Body of pancreas (tissue), 4 donors: ENCODE data around the gene ARMS2. TPM values are rescaled to one million over a fixed set of nuclear protein-coding genes. Genes with fewer than 3 reads are reported as not detected.

Source experiments
- ATAC-seq: fragments of 150-250 bp; one replicate; pipeline ENCODE4 v1.9.1; 2016
- DNase-seq, 4 donors: peaks; one replicate each; pipeline ENCODE4 v3.0.0-alpha.2; 2019
- H3K27ac ChIP-seq, 4 donors: fragments of 200-600 bp; sonication (generic); 1 replicate in 3 of 4; 2 replicates in 1 of 4; pipeline versions ENCODE4 v1.5.1 to v1.6.1; 2016 to 2019; ENCODE audit warnings: mild to moderate bottlenecking in 1 of 4, mixed read lengths in 1 of 4, moderate library complexity in 1 of 4
- H3K27me3 ChIP-seq, 2 donors: fragments of 200-600 bp; sonication (generic); one replicate each; pipeline ENCODE4 v1.6.0; 2016; ENCODE audit warnings: mild to moderate bottlenecking in 1 of 2
- H3K36me3 ChIP-seq, 2 donors: fragments of 200-600 bp; sonication (generic); replicated peaks in 1 of 2; 2 replicates each; pipeline ENCODE4 v1.5.1; 2016; ENCODE audit warnings: low read depth in 2 of 2; ENCODE audit not compliant: insufficient read depth in 1 of 2
- H3K4me1 ChIP-seq: fragments of 200-600 bp; sonication (generic); one replicate; pipeline ENCODE4 v1.6.0; 2016
- H3K4me3 ChIP-seq, 2 donors: fragments of 200-600 bp; sonication (generic); 1 replicate in 1 of 2; 2 replicates in 1 of 2; pipeline ENCODE4 v1.5.1; 2016 to 2019
- H3K9me3 ChIP-seq, 3 donors: fragments of 200-600 bp; sonication (generic); 1 replicate in 2 of 3; 2 replicates in 1 of 3; pipeline ENCODE4 v1.5.1; 2016
- CTCF ChIP-seq, 7 experiments: fragments of 450-650 bp in 4 of 7; fragments of 200-600 bp in 3 of 7; sonication (generic) in 3 of 7; IDR thresholded peaks; one replicate each; pipeline ENCODE4 v1.5.1; 2016 to 2019; ENCODE audit warnings: antibody characterized with exemption in 7 of 7
- POLR2A ChIP-seq, 3 donors: fragments of 450-650 bp; IDR thresholded peaks; one replicate each; pipeline ENCODE4 v1.6.1; 2016; ENCODE audit warnings: antibody characterized with exemption in 3 of 3, mild to moderate bottlenecking in 2 of 3
- WGBS, 2 donors: methylation state at CpG; one replicate each; pipeline ENCODE4 v1.1.5; 2017; 5-methylcytosine and 5-hydroxymethylcytosine counted together
- intact Hi-C: fragments of 100-400 bp; cut with DNase I; formaldehyde crosslinking; loops from one replicate; pipeline ENCODE4 v1.15.1; 2023
- total RNA-seq, 2 donors: library from RNA; depleted of rRNA; stranded (reverse); fragments of >200 nt; gene quantifications; one replicate each; pipeline ENCODE4 v1.1.0, GENCODE V29; 2016

ARMS2 gene, protein sequence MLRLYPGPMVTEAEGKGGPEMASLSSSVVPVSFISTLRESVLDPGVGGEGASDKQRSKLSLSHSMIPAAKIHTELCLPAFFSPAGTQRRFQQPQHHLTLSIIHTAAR
- total RNA-seq: not detected

DNA sequence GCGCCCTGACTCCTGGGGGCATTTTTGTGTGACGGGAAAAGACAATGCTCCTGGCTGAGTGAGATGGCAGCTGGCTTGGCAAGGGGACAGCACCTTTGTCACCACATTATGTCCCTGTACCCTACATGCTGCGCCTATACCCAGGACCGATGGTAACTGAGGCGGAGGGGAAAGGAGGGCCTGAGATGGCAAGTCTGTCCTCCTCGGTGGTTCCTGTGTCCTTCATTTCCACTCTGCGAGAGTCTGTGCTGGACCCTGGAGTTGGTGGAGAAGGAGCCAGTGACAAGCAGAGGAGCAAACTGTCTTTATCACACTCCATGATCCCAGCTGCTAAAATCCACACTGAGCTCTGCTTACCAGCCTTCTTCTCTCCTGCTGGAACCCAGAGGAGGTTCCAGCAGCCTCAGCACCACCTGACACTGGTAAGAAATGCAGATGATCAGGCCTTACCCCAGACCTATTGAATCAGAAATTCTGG, at the start of gene ARMS2:
Gene ARMS2, plus strand, starts transcription at position 51 of the 478 bp plus-strand sequence. Its CDS starts 75 bp downstream, at position 126.
- DNase-seq (no peak), ATAC-seq (no peak)
- Histone ChIP-seq H3K27me3 (no peaks in the 10 kb centered on the region), H3K4me3 (no peak within 1 kb of the TSS), H3K9me3 (no peaks in the 10 kb centered on the region), H3K27ac (no peak within 1 kb of the TSS), H3K36me3 (no peaks in the 10 kb centered on the region), H3K4me1 (no peaks in the 10 kb centered on the region)
- TF ChIP-seq CTCF (IDR thresholded peaks at IDR 0.05) (no peak), POLR2A (IDR thresholded peaks at IDR 0.05) (no peak)
- intact Hi-C loops: no loop called here
- WGBS, 2 donors: 78% methylated on average over 6 to 7 of the region's 7 CpGs

GRCh38 chr10:122407375-122408125, 46.9 kb upstream of the ARMS2 start:
- ATAC-seq: no peak
- Histone ChIP-seq H3K9me3 (no peaks in the 10 kb centered on the region), H3K27ac (peak overlapping the region in 2 of 4 donors; percentile 34 to 37), H3K4me3 (no peak overlapping the region), H3K27me3 (no peaks in the 10 kb centered on the region), H3K36me3 (peaks cover 0 to 3% of the 10 kb centered on the region in 2 donors), H3K4me1 (peaks cover 7% of the 10 kb centered on the region)
- no peak for TF ChIP-seq CTCF (IDR thresholded peaks at IDR 0.05)
- no peak for TF ChIP-seq POLR2A (IDR thresholded peaks at IDR 0.05)
- 66 to 74% methylated on average over 8 of the region's 8 CpGs for WGBS, 2 donors
- DNase-seq: peak in 1 of 4 donors; percentile 15
- intact Hi-C loops: no loop called here

DNA sequence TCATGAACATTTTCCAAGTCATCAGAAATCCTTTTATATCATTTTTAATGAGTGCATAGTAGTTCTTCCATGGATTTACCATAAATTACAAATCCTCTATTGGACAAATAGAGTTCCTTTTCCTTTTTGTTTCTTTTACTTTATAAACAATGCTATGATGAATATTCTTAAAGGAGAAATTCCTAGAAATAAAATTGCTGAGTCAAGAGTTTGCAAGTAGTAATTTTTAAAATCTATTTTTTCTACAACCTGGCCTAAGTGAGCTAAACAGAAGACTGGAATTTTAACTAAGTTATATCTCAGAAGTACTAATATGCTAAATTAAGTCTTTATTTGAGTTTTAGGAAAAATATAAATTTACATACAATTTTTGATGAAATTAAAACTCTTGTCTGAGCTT, 41.1 kb upstream of the ARMS2 start:
- intact Hi-C loops: no loop called here
- no peaks in the 10 kb centered on the region for H3K9me3 ChIP-seq
- H3K36me3 ChIP-seq: peaks cover 0 to 15% of the 10 kb centered on the region in 2 donors
- H3K4me1 ChIP-seq: no peaks in the 10 kb centered on the region
- ATAC-seq: no peak
- TF ChIP-seq POLR2A (IDR thresholded peaks at IDR 0.05): no peak
- TF ChIP-seq CTCF (IDR thresholded peaks at IDR 0.05): no peak
- no peaks in the 10 kb centered on the region for H3K27me3 ChIP-seq
- no peak overlapping the region for H3K4me3 ChIP-seq
- H3K27ac ChIP-seq: no peak overlapping the region
- DNase-seq: no peak

GRCh38 chr10:122417667-122418066, 36.8 kb upstream of the ARMS2 start:
- Histone ChIP-seq H3K4me3 (no peak overlapping the region), H3K4me1 (no peaks in the 10 kb centered on the region), H3K9me3 (no peaks in the 10 kb centered on the region), H3K36me3 (peaks cover 0 to 10% of the 10 kb centered on the region in 2 donors), H3K27ac (no peak overlapping the region), H3K27me3 (no peaks in the 10 kb centered on the region)
- ATAC-seq (no peak), DNase-seq (no peak)
- no peak for TF ChIP-seq POLR2A (IDR thresholded peaks at IDR 0.05)
- WGBS, 2 donors: 94% methylated on average over 2 of the region's 2 CpGs
- intact Hi-C loops: no loop called here

GRCh38 chr10:122419016-122419415, 35.4 kb upstream of the ARMS2 start:
- 89 to 92% methylated on average over 1 of the region's 1 CpG for WGBS, 2 donors
- no peak overlapping the region for H3K27ac ChIP-seq
- no peaks in the 10 kb centered on the region for H3K9me3 ChIP-seq
- DNase-seq (no peak), ATAC-seq (no peak)
- intact Hi-C loops: no loop called here
- H3K36me3 ChIP-seq: peaks cover 0 to 5% of the 10 kb centered on the region in 2 donors
- no peaks in the 10 kb centered on the region for H3K27me3 ChIP-seq
- H3K4me3 ChIP-seq: no peak overlapping the region
- H3K4me1 ChIP-seq: no peaks in the 10 kb centered on the region
- TF ChIP-seq CTCF (IDR thresholded peaks at IDR 0.05): no peak
- no peak for TF ChIP-seq POLR2A (IDR thresholded peaks at IDR 0.05)
